ENCODE results near the gene TEX29.

The TEX29 gene

DNA sequence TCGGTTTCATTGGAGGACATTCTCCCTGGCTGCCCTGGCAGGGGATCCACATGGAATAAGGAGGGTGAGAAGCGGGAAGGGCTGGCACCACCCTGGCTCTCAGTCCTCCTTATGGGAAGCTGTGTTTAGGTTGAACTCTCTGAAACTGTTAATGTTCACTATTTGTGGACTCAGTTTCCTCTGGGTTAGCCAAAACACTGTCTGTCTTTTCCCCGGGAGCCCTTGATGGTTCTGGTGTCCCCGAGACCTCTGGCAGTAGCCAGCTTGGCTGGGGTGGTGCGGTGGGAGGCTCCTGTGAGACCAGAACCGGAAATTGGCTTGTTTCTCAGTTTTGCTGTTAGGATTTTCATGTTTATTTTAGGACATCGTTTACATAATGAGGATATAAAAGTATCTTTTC is 48.3 kb upstream of the TEX29 start (continued):
- TF ChIP-seq ZNF112 (tag by site-specific recombination; IDR thresholded peaks at IDR 0.05) (no peak), ZNF837 (tag by site-specific recombination; IDR thresholded peaks at IDR 0.05) (no peak), ZNF600 (tag by site-specific recombination; IDR thresholded peaks at IDR 0.05) (no peak)
- TF ChIP-seq, protein P1, sequence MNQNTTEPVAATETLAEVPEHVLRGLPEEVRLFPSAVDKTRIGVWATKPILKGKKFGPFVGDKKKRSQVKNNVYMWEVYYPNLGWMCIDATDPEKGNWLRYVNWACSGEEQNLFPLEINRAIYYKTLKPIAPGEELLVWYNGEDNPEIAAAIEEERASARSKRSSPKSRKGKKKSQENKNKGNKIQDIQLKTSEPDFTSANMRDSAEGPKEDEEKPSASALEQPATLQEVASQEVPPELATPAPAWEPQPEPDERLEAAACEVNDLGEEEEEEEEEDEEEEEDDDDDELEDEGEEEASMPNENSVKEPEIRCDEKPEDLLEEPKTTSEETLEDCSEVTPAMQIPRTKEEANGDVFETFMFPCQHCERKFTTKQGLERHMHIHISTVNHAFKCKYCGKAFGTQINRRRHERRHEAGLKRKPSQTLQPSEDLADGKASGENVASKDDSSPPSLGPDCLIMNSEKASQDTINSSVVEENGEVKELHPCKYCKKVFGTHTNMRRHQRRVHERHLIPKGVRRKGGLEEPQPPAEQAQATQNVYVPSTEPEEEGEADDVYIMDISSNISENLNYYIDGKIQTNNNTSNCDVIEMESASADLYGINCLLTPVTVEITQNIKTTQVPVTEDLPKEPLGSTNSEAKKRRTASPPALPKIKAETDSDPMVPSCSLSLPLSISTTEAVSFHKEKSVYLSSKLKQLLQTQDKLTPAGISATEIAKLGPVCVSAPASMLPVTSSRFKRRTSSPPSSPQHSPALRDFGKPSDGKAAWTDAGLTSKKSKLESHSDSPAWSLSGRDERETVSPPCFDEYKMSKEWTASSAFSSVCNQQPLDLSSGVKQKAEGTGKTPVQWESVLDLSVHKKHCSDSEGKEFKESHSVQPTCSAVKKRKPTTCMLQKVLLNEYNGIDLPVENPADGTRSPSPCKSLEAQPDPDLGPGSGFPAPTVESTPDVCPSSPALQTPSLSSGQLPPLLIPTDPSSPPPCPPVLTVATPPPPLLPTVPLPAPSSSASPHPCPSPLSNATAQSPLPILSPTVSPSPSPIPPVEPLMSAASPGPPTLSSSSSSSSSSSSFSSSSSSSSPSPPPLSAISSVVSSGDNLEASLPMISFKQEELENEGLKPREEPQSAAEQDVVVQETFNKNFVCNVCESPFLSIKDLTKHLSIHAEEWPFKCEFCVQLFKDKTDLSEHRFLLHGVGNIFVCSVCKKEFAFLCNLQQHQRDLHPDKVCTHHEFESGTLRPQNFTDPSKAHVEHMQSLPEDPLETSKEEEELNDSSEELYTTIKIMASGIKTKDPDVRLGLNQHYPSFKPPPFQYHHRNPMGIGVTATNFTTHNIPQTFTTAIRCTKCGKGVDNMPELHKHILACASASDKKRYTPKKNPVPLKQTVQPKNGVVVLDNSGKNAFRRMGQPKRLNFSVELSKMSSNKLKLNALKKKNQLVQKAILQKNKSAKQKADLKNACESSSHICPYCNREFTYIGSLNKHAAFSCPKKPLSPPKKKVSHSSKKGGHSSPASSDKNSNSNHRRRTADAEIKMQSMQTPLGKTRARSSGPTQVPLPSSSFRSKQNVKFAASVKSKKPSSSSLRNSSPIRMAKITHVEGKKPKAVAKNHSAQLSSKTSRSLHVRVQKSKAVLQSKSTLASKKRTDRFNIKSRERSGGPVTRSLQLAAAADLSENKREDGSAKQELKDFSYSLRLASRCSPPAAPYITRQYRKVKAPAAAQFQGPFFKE (tag by site-specific recombination; IDR thresholded peaks at IDR 0.05; ENCODE audit: borderline replicate concordance) = no peak
- TF ChIP-seq, protein P2, sequence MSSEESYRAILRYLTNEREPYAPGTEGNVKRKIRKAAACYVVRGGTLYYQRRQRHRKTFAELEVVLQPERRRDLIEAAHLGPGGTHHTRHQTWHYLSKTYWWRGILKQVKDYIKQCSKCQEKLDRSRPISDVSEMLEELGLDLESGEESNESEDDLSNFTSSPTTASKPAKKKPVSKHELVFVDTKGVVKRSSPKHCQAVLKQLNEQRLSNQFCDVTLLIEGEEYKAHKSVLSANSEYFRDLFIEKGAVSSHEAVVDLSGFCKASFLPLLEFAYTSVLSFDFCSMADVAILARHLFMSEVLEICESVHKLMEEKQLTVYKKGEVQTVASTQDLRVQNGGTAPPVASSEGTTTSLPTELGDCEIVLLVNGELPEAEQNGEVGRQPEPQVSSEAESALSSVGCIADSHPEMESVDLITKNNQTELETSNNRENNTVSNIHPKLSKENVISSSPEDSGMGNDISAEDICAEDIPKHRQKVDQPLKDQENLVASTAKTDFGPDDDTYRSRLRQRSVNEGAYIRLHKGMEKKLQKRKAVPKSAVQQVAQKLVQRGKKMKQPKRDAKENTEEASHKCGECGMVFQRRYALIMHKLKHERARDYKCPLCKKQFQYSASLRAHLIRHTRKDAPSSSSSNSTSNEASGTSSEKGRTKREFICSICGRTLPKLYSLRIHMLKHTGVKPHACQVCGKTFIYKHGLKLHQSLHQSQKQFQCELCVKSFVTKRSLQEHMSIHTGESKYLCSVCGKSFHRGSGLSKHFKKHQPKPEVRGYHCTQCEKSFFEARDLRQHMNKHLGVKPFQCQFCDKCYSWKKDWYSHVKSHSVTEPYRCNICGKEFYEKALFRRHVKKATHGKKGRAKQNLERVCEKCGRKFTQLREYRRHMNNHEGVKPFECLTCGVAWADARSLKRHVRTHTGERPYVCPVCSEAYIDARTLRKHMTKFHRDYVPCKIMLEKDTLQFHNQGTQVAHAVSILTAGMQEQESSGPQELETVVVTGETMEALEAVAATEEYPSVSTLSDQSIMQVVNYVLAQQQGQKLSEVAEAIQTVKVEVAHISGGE (tag by site-specific recombination; conservative IDR thresholded peaks at IDR 0.05; ENCODE audit: low read depth) = no peak

DNA sequence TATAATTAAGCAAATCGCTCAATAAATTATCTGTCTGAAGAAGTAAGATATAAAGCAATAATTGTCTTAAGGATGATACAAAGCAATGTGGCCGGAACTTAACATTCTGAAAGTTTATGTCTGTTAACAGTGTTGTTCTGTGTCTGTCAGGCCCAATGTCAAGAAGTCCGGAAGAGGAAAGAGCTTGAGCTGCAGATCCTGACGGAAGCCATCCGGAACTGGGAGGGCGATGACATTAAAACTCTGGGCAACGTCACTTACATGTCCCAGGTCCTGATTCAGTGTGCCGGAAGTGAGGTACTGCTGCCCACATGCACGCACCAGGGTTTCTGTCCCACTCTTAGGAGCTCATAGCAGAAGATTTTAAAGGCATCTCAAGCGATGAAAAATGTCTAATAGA is 45.1 kb upstream of the TEX29 start:
- ChIA-PET CTCF (no interaction called here), POLR2A (no interaction called here)
- H3K9me3 ChIP-seq (ENCODE audit: control insufficient read depth, insufficient read depth, low read depth, low read length) = no peaks in the 10 kb centered on the region
- TF ChIP-seq ZNF10 (tag by site-specific recombination; IDR thresholded peaks at IDR 0.05) (no peak), RBAK (tag by site-specific recombination; IDR thresholded peaks at IDR 0.05) (no peak), ZNF501 (tag by site-specific recombination; IDR thresholded peaks at IDR 0.05) (no peak), ZNF707 (tag by site-specific recombination; IDR thresholded peaks at IDR 0.05) (no peak), OVOL3 (tag by site-specific recombination; IDR thresholded peaks at IDR 0.05) (no peak)
- TF ChIP-seq, protein P3, sequence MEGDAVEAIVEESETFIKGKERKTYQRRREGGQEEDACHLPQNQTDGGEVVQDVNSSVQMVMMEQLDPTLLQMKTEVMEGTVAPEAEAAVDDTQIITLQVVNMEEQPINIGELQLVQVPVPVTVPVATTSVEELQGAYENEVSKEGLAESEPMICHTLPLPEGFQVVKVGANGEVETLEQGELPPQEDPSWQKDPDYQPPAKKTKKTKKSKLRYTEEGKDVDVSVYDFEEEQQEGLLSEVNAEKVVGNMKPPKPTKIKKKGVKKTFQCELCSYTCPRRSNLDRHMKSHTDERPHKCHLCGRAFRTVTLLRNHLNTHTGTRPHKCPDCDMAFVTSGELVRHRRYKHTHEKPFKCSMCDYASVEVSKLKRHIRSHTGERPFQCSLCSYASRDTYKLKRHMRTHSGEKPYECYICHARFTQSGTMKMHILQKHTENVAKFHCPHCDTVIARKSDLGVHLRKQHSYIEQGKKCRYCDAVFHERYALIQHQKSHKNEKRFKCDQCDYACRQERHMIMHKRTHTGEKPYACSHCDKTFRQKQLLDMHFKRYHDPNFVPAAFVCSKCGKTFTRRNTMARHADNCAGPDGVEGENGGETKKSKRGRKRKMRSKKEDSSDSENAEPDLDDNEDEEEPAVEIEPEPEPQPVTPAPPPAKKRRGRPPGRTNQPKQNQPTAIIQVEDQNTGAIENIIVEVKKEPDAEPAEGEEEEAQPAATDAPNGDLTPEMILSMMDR (tag by site-specific recombination; IDR thresholded peaks at IDR 0.05) = no peak
- H3K36me3 ChIP-seq (ENCODE audit: control insufficient read depth in 2 of 2, insufficient read depth in 1 of 2, low read length in 2 of 2) = peaks cover 0 to 61% of the 10 kb centered on the region in 2 experiments; a peak in 2 of 3 replicates
- no peaks in the 10 kb centered on the region for H3K4me1 ChIP-seq (ENCODE audit: control insufficient read depth, insufficient read depth, low read length)
- no peak overlapping the region for H3K27ac ChIP-seq (ENCODE audit: extremely low read depth, low read depth, low read length)
- no peak overlapping the region for H3K4me3 ChIP-seq (ENCODE audit: low read depth, low read length)

- CTCF ChIA-PET = no interaction called here
- Histone ChIP-seq H3K4me1 (ENCODE audit: control insufficient read depth, insufficient read depth, low read length) (no peaks in the 10 kb centered on the region), H3K4me3 (ENCODE audit: low read depth, low read length) (no peak overlapping the region), H3K27ac (ENCODE audit: extremely low read depth, low read depth, low read length) (no peak overlapping the region), H3K36me3 (ENCODE audit: control insufficient read depth in 2 of 2, insufficient read depth in 1 of 2, low read length in 2 of 2) (peaks cover 0 to 66% of the 10 kb centered on the region in 2 experiments; a peak in 2 of 3 replicates), H3K9me3 (ENCODE audit: control insufficient read depth, insufficient read depth, low read depth, low read length) (no peaks in the 10 kb centered on the region)
- POLR2A ChIA-PET = no interaction called here
- TF ChIP-seq MZF1 (tag by site-specific recombination; IDR thresholded peaks at IDR 0.05; ENCODE audit: borderline replicate concordance) (no peak), SP3 (tag by site-specific recombination; IDR thresholded peaks at IDR 0.05) (no peak), ZNF514 (tag by site-specific recombination; IDR thresholded peaks at IDR 0.05) (no peak), YY1 (tag by site-specific recombination; IDR thresholded peaks at IDR 0.05) (no peak), ZNF623 (tag by site-specific recombination; IDR thresholded peaks at IDR 0.05) (no peak), ZNF311 (tag by site-specific recombination; IDR thresholded peaks at IDR 0.05; ENCODE audit: borderline replicate concordance) (no peak), ZNF341 (tag by site-specific recombination; IDR thresholded peaks at IDR 0.05; ENCODE audit: low read depth) (no peak), HOXC10 (CRISPR knock-in tag; IDR thresholded peaks at IDR 0.05) (no peak)
- TF ChIP-seq, protein P4, sequence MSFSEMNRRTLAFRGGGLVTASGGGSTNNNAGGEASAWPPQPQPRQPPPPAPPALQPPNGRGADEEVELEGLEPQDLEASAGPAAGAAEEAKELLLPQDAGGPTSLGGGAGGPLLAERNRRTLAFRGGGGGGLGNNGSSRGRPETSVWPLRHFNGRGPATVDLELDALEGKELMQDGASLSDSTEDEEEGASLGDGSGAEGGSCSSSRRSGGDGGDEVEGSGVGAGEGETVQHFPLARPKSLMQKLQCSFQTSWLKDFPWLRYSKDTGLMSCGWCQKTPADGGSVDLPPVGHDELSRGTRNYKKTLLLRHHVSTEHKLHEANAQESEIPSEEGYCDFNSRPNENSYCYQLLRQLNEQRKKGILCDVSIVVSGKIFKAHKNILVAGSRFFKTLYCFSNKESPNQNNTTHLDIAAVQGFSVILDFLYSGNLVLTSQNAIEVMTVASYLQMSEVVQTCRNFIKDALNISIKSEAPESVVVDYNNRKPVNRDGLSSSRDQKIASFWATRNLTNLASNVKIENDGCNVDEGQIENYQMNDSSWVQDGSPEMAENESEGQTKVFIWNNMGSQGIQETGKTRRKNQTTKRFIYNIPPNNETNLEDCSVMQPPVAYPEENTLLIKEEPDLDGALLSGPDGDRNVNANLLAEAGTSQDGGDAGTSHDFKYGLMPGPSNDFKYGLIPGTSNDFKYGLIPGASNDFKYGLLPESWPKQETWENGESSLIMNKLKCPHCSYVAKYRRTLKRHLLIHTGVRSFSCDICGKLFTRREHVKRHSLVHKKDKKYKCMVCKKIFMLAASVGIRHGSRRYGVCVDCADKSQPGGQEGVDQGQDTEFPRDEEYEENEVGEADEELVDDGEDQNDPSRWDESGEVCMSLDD (tag by site-specific recombination; IDR thresholded peaks at IDR 0.05) = no peak
Observed at GRCh38 chr13:111275995-111276618, 44.3 kb upstream of the TEX29 start.
